ENCODE measurements around the gene MSL3B.

The MSL3B gene

DNA sequence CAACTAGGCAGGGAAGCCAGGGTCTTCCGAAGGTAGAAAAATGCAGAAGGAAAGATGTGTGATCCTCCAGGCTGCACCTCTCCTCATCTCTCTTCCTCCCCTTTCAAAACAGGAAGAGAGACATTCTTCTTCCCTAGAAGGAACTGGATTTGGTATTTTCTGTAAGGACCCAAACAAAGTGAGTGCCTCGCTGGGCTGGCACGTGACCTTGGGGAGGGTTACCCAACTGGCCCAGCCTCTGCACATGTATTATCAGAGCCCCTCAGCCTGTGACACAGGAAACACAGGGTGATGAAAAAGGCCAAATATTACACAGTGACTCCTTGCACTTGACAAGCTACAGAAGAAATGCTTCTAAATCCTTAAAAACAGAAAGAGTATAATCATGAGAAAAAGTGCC, 16.1 kb downstream of the MSL3B start:
- no peak for DNase-seq

DNA sequence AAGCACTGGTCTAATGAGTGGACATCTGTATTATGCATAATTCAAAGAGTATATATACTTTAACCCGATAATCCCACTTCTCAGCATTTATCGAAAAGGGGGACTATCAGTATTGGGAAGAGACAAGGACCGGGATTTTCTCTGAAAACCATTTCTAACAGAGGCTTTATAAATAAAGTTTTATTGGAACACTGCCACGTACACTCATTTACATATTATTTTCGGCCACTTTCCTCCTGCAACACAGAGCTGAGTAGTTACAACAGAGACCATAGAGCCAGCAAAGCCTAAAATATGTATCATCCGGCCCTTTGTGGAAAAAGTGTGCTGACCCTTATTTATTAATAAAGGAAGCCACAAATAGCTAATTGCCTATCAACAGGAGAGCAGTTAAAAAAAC, 17.0 kb downstream of the MSL3B start:
- DNase-seq = no peak

DNA sequence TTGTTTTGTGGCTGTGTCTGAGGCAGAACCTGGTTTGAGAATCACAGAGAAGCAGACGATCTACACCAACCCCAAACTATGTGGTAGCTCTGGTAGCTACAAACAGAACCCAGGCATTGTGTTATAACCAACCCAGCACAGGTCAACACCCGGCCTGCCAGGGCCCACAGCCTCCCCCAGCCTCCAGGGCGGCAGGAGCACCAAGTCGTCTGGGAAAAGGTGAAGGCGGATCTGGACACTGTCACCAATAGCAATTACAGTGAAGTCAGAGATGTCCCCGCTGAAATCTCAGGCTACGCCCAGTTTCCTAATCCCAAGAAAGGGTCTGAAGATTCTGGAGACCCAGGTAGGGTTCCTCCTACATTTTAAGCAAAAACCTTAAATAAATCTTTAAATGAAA, 17.4 kb downstream of the MSL3B start:
- no peak for DNase-seq

DNA sequence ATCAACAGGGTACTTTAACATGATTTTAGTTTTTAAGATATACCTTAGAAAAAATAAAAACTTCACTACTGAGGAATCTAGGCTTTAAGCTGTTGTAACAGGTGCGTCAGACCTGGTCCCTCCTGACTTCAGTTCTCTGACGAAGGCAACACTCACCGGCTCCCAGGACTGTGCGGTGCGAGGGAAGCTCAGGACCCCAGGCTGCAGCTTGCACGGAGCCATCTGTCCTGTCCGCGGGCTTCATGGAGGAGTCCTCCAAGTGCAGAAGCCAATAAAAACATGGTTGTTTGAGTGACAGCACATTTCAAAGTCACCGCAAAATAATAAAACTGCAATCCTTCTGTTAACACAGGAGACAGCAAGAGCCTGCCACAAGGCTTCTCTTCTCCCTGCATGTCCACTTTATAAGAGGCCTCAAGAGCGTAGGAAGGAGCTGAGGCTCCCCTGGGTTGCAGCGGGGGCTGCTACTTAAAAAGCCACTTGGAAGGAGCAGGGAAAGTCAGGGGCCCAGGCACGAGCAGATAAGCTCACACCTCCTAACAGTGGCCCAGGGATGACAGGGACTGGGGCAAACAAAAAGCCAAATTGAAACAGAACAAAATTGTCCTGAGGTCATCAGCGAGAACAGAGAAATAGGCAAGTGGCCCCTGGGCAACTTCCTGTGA, 18.4 kb downstream of the MSL3B start:
- no peak for DNase-seq

DNA sequence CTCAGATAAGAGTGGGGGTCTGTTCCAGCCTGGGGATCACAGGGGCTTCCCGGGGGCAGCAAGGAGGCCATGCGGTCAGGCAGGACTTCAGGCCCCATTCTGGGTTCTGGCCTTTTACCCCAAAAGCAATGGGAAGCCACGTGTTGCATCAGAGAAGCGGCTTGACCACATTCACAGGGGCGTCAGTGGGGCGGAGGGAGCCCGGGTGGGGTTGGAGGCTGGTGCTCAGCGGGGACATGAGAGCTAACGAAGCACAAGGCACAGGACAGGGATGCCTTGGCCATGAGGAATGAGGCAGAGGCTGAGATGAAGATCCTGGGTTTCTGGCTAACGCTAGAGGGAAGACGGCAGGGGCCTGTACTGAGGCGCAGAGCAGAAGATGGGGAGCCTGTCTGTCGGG, 19.9 kb downstream of the MSL3B start:
- no peak for DNase-seq

DNA sequence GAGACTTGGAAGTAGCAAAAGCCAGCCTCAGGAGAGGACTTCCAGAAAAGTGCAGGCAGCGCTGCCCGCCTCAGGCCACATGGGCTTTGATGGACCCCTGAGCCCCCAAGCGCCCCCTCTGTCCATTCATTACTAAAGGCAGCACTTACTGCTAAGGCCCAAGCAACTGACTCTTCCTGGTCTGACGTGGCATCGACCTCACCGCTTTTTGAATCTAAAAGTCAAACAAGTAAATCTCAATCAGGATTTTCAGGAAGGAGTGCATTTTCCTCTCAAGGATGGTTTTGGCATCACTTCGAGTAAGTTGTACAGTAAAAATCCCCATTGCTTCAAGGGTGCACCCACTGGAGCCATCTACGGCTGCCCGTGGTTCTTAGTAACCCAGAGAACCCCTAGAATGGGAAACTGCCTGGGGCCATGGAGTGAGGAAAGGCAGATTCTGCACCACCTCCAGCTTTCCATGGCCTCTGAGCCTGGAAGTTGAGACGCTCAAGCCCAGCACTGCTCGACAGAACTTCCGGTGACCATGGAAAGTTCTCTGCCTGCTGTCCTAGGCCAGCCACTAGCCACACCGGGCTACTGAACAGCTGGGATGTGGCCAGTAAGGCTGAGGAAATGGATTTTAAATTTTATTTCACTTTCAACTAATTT, 20.8 kb downstream of the MSL3B start:
- DNase-seq = no peak

DNA sequence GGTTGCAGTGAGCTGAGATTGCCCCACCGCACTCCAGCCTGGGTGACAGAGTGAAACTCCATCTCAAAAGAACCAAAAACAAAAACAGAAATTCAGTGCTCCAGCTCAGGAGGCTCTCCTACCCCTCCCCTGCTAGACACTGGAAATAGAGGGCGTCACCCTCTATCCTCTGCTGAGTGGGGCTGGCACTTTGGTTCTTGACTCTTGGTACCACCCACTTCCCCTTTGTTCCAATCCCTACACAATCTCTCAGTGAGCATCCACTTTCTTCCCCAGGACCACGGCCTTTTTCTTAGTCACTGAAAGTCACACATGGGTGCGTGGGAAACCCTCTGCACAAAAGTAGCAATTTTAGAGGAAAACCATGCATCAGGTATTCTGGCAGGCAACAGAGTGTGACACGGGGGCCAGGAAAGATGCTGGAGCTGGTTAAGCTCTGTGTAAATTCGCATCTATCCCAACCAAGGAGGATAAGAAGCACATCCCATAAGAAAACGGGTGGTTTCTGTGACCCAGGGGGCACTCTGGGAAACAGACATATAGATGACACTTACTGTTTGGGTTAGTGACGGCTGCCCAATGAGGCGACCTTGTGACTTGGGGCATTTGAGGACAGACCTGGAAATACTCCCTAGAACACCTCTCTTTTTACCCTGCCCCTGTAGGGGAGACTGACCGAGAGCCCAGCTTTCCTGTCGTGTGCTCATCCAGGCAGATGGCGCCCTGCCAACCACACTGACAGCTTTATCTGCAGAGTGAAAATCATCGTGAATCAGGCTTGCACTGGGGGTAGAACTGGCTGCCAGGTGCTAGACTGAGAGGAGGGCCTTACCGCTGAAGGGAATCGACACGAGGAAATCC, 21.6 kb downstream of the MSL3B start:
- no peak for DNase-seq

DNA sequence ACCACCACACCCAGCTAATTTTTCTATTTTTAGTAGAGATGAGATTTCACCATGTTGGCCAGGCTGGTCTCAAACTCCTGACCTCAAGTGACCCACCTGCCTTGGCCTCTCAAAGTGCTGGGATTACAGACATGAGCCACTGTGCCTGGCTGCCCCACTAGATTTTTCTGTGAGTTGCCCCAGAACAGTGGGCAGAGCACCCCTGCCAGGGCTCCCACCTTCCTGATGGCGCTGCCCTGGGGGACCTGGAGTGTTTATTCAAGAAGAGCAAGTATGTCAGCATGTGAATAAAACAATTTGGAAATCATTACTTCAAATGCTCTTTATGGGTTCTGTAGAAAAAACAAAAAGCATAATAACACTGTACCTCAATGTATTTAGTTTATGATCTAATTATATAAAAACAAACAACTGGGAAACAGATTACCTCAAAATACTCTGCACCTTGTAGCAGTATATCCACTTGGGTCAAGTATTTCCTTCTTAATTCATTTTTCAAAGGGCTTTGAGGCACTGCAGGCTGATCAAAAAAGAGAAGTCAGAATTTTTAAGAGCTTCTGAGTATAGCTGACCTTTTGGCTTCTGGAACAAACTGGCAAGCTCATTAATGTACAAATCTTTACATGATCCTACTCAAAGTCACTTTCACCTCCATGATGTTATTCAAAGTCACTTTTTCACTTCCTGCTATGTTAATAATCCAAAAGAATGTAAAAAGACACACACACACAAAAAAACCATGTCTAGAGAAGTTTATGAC, 22.7 kb downstream of the MSL3B start:
- no peak for DNase-seq

DNA sequence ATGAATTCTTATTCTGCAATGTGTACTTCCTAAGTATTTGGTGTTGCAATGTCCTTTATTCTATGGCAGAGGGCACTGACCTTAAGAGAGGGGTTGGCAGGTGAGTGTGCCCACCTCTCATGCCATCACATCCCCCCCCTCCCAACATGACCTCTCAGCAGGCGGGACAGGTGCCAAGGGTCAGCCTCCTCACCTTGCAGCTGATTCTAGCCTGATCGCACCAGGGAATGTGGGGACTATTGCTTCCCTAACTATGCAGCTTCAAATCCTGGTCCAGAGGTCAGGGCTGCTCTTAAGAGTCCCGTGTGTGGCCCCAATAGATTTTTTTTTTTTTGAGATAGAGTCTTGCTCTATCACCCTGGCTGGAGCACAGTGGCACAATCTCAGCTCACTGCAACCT, 23.4 kb downstream of the MSL3B start:
- no peak for DNase-seq

DNA sequence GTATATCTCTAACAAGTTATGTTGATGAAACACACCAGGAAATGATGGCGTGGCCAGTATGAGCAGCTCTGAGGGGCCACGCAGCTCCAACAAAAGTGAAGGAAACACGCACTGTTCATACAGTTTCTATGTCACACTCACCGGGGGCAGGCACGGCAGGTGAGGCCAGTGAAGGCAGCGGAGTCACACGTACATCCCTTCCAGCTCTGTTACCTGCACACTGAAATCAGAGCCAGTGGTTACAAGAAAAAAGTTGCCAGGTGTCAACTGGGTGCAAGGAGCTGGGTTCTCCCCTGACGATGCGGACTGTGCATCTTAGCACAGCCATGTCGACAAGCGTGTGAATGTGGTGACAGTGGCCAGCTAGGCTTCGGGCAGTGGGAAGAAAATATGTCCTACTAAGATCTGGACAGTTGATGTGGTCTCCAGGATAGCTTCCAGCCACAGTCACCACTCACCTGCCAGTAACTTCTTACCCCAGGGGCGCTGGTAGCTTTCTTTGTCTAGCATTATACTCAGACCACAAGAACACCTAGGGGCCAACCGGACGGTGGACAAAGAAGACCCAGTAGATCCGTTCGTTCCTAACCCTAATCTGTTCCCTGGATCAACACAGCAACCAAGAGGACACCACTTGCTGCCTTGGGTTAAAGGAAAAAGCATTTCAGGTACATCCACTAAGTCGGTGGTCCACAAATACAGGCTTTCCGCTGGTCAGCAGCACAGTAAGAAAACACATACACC, 23.9 kb downstream of the MSL3B start:
- no peak for DNase-seq

DNA sequence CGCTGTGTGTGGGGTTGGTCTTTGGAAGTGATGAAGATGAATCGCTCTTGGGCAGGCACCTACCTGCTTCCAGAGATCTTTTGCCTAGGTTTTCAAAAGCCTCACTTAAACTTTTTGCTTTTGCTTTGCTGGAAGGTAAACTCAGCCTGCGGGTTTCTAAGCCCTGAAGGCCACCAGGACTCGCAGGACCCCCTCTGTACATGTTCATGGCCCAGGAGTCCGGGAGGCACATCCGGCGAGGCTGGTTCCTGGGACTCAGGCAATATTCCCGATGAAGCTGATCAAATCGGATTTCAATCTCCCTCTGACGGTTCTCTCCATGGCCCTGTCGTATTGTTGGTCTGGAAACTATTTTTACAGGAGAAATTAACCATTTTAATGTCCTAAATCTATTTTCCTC, 27.0 kb downstream of the MSL3B start:
- no peak for DNase-seq

DNA sequence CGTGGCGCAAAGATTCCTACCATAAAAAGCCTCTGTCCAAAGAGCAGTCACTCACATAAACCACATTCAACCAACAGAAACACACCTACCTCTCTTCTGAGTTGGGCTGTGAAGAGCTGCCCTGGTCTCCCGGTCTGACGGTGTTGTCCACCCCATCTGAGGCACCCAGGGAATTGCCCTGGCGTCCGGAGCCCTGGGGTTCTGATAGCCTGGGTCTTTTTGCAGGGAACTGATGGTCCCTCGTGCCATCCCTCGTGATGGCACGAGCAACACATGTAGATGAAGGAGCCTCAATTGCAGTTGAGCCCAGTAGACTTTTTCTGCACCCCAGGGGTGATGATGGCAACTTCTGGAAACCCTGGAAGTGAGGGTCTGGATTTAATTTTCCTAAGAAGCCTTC, 27.7 kb downstream of the MSL3B start:
- DNase-seq = no peak

DNA sequence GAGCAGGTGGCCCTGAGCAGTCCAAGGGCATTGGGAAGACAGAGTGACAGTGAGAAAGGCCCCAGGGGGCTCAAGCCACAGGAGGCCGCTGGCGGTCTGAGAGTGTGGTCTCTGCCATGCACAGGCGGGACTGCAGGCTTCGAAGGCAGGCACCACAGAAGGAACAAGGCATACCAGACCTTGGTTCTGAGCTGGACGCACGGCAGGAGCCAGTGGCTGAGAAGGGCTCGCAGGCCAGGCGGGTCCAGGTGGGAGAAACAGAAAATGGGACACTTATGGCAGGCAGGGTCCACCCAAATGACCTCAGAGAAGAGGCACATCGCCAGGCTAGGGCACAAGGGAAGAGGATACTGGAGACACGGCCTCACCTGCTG, 28.8 kb downstream of the MSL3B start:
- no peak for DNase-seq

DNA sequence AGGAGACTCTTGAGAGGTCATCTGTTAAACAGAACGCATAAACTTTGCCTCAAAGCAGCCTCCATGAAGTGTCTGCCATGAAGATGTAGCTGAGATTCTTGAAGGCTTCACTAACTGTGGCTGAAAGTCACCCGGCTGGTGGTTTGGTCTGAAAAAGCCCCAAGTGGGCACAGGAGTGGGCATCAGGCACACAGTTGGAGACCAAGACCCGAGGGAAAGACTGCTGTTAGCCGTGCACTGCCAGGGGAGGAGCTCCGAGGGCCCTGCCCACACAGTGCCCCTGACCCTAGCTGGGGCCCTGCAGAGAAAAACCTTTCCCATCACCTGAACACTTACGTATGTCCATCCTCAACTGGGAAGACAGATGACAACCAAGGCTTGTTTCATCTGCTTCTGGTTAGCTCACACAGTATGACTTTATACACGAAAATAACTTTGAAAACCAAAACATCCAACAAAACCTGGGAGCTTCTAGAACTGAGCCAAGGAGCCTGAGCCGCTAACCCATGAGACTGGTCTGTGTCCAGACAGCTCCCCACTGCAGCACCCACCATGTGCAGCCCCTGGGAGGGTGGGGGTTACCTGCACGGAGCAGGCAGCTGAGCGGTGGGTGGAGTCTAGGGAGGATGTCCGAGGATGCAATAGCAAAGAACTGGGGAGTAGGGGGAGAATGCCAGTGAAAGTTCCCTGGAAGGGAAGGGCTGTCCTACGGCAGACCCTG, 29.3 kb downstream of the MSL3B start:
- peak in 1 of 2 donors; percentile 10 for DNase-seq

DNA sequence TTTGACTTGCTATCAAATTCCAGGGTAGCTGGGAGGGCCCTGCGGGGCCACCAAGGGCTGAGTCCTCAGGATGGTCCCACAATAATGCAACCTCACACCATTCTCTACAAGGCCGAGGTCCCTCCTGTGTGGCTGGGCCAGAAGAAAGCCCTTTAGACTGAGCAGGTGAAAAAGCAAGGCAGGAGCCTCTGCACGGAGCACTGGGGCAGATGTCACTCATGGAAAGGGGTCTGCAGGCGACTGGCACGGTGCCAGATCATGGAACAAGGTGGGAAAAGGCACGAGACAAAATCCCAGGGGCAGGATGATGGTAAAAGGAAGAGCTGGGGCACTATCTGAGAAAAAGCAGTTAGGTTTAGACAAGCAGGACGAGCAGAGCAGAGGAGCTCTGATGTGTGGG, 29.9 kb downstream of the MSL3B start:
- DNase-seq = peak in 1 of 2 donors; percentile 11

DNA sequence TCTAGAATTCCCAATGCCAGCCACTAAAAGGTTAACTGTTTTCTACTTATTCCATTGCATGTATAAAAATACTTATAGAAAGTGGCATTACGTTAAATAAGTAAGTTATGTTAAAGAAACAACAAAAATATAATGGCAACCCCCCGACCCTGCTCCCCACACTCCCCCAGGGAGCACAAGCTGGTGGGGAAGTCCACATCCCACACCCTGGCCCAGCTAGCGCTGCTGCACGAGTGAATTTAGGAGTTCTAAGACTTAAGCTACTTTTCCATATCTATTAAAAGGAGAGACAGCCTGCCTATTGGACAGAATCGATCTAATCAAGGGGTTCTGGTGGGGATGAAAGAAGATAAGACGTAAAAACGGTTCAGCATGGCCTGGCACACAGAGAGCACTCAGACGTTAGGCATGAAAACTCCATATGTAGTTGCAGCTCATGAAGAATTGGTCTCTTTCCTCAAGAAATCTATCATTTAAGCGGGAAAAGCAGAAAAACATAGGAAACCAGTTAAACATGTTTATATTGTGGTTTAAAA, 30.4 kb downstream of the MSL3B start:
- peak in 1 of 2 donors; percentile 9 for DNase-seq

DNA sequence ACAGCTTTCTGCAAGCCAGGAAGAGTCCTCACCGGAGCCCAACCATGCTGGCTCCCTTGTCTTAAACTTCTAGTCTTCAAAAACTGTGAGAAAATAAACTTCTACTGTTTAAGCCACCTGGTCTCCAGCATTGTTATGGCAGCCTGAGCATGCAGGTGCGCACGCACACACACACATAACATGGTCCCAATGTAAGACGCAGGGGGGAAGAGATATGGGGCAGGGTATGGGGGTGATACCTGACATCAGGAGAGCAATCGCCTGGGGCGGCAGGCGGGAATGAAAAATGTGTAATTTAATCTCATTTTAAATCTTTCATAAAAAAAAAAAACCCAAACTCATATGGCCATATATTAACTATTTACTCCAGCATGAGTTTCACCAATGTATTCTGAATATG, 31.8 kb downstream of the MSL3B start:
- peak in 1 of 2 donors; percentile 9 for DNase-seq

DNA sequence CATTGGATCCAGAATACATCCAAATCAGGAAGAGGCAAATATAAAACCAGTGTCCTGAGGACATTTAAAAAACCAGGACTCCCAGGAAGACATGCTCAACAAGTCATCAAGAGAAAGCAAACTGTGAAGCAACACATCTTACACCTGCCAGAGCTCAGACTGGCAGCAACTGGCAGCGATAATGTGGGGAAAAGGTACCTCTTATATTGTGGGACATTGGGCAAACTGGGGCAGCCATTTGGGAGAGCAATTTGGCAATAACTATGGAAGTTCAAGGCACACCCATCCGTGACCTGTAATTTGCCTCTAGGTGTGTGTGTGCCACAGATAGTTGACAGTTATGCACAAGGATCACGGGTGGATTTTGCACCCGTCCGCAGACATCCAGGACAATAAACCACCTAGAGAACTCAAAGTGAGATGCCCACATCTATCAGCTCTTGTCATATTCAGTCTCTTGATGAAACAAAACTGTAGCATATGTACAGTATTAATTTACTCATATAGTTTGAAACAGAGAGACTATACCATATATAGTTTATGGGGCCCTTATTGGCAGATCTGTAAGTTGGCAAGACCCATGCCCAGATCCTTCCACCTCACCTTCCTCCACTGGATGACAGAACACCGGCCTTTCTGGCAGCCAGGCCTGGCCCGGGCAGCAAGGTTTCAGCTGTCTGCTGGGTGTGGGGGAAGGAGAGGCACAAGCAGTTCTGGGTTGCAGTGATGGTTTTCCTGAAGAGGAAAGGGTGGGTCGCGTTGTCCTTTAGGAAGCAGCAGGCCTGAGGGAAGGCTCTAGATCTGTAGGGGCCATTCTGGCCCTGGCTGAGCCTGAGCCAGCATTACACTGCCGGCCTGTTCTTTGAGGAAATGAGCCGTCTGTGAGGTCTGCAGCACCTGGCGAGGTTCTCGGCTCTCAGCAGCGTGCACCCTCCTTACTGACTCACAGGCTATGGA, 32.7 kb downstream of the MSL3B start:
- peak in 1 of 2 donors; percentile 8 for DNase-seq

DNA sequence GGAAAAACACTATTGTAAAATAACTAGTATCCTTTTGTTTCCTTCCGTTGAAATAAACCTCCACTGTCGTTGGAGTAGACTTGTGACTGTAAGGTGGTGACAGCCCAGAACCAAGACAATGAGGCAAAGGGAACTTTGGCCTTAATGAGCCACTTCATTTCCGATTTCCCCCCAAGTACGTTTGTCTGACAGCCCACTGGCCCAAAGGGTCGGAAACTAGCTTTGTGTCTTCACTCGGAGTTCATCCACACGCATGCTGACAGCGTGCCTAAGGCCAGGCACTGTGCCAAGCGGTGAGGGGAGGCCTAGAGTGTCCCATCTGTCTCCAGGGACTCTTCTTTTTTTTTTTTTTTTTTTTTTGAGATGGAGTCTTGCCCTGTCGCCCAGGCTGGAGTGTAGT, 34.8 kb downstream of the MSL3B start:
- no peak for DNase-seq

DNA sequence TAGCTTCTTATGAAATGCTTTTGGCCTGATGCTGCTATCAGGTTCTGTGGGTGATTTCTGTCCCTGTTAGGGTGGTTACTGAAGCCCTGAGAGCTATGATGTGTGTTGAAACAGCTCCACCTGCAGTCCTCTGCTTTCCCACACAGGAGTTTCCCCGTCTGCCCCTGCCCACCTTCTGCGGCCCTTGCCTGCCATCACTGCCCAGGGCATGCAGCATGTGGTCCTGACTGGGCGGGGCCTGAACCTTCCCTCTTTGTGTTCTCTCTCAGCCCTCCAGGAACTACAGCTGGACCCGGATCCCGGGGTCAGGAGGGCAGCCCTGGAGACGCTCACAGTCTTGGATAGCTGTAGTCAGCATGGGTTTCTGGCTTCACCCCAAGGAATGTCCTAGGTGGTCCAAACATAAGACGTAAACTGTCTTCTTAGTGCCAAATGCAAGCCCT, 35.3 kb downstream of the MSL3B start:
- no peak for DNase-seq

All from stimulated activated CD4-positive, alpha-beta T cell treated with anti-CD3 and anti-CD28 coated beads, Interleukin-2, amount 100 ng/mL, for 24 hours (primary cell).